ENCODE results near the gene ADGRG1. TPM values are rescaled to one million over a fixed set of nuclear protein-coding genes. Genes with fewer than 3 reads are reported as not detected.

ADGRG1 gene
- total and polyA plus RNA-seq, 5 experiments from 2014 or later = 0.47 to 56.5 (median 1.3) TPM

GRCh38 chr16:57635266-57636097, 7.1 kb downstream of the ADGRG1 start:
- Mint-ChIP-seq H3K27me3 (peaks cover 1 to 17% (median 8%) of the 10 kb centered on the region in 5 donors), H3K4me1 (peaks cover 2 to 13% (median 9%) of the 10 kb centered on the region in 4 donors), H3K4me3 (no peak overlapping the region), H3K36me3 (no peaks in the 10 kb centered on the region), H3K9me3 (no peaks in the 10 kb centered on the region), H3K27ac (peak overlapping the region in 1 of 10 donors; percentile 4)
- POLR2A ChIA-PET = no interaction called here
- DNase-seq (no peak), ATAC-seq (no peak)

DNA sequence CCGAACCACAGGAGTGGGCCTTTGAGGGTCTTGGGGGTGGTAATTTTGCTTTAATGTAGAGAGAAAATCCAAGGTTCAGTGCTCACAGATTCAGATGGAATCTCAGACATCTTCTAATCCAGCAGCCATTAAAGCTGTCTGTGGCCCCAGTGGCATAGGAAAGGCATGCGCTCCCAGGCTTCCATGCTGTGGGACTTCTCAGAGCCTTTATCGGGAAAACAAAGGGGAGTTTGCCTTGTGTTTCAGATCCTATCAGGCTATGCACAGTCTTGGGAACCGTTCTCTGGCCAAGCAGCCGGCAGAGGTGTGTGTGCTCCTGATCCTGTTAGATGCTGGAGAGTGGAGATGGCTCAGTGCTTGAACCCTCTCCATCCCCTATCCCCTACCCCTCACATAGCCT, 7.8 kb downstream of the ADGRG1 start:
- DNase-seq (no peak), ATAC-seq (no peak)
- POLR2A ChIA-PET = no interaction called here
- Mint-ChIP-seq H3K27me3 (peaks cover 0 to 10% (median 5%) of the 10 kb centered on the region in 5 donors), H3K4me1 (peaks cover 0 to 12% (median 5%) of the 10 kb centered on the region in 4 donors), H3K4me3 (no peak overlapping the region), H3K27ac (peak overlapping the region in 3 of 10 donors; percentile 4 to 81 (median 30)), H3K36me3 (no peaks in the 10 kb centered on the region), H3K9me3 (no peaks in the 10 kb centered on the region)

GRCh38 chr16:57637020-57637419, 8.6 kb downstream of the ADGRG1 start:
- H3K4me1 Mint-ChIP-seq = peaks cover 0 to 12% (median 5%) of the 10 kb centered on the region in 4 donors
- POLR2A ChIA-PET = no interaction called here
- H3K36me3 Mint-ChIP-seq = no peaks in the 10 kb centered on the region
- H3K27me3 Mint-ChIP-seq = peaks cover 0 to 10% (median 5%) of the 10 kb centered on the region in 5 donors
- DNase-seq = no peak
- ATAC-seq = no peak
- peak overlapping the region in 3 of 10 donors; percentile 27 to 81 (median 56) for H3K27ac Mint-ChIP-seq
- no peaks in the 10 kb centered on the region for H3K9me3 Mint-ChIP-seq
- H3K4me3 Mint-ChIP-seq = no peak overlapping the region

DNA sequence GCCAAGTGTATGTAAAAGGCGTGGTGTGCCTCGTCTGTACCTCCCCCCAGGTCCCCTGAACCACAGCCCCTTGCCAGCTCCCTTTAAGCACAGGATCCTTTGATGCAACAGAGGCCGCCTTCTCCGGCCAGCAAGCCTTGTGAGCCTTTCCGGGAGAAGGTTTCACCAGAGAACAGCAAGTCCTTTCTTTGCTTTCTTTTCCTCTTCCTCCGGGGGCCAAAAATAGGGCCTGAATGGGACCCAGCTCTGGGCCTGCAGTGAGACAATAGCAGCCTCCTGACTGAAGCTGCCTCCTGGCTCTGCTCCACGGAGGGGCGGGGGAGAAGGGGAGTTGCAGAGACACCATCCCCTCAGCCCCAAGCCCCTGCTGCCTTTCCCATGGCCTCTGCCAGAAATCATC, 9.0 kb downstream of the ADGRG1 start:
- POLR2A ChIA-PET = no interaction called here
- H3K9me3 Mint-ChIP-seq = no peaks in the 10 kb centered on the region
- DNase-seq (no peak), ATAC-seq (no peak)
- H3K27ac Mint-ChIP-seq = peak overlapping the region in 3 of 10 donors; percentile 17 to 81 (median 56)
- peaks cover 0 to 12% (median 5%) of the 10 kb centered on the region in 4 donors for H3K4me1 Mint-ChIP-seq
- H3K36me3 Mint-ChIP-seq = no peaks in the 10 kb centered on the region
- peaks cover 0 to 10% (median 5%) of the 10 kb centered on the region in 5 donors for H3K27me3 Mint-ChIP-seq
- H3K4me3 Mint-ChIP-seq = no peak overlapping the region

DNA sequence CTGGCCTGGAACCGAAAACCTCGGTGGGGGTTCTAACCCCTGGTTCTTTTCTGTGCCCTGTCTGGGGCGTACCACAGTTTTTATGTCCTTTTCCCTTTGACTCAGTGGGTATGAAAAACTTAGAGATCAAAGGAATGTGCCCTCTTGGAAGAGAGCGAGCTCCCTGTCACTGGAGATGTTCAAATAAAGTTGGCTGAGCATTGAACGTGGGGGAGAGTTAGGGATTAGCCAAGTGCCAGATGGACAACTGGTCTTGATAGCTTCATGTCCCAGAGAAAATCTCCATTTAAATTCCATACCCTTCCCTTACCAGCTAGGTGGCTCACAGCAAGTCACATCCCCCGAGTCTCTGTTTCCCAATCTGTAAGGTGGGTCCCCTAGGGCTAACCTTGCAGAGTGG, 9.5 kb downstream of the ADGRG1 start:
- Mint-ChIP-seq H3K4me3 (no peak overlapping the region), H3K4me1 (peaks cover 0 to 14% (median 5%) of the 10 kb centered on the region in 4 donors), H3K27me3 (peaks cover 0 to 10% (median 5%) of the 10 kb centered on the region in 5 donors), H3K27ac (peak overlapping the region in 6 of 10 donors; percentile 16 to 81 (median 50)), H3K9me3 (no peaks in the 10 kb centered on the region), H3K36me3 (no peaks in the 10 kb centered on the region)
- ATAC-seq = no peak
- POLR2A ChIA-PET = interaction anchor here (1.4 kb wide), 1 partner anchor 37 kb away, joined by 3 read pairs; no protein-coding TSS in a partner anchor
- no peak for DNase-seq

GRCh38 chr16:57638381-57638780, 10.0 kb downstream of the ADGRG1 start:
- no peaks in the 10 kb centered on the region for H3K9me3 Mint-ChIP-seq
- H3K36me3 Mint-ChIP-seq = no peaks in the 10 kb centered on the region
- peaks cover 0 to 18% (median 5%) of the 10 kb centered on the region in 4 donors for H3K4me1 Mint-ChIP-seq
- ATAC-seq (no peak), DNase-seq (no peak)
- no peak overlapping the region for H3K4me3 Mint-ChIP-seq
- peaks cover 0 to 10% (median 5%) of the 10 kb centered on the region in 5 donors for H3K27me3 Mint-ChIP-seq
- POLR2A ChIA-PET = interaction anchor here (1.4 kb wide), 1 partner anchor 37 kb away, joined by 3 read pairs; no protein-coding TSS in a partner anchor
- H3K27ac Mint-ChIP-seq = peak overlapping the region in 5 of 10 donors; percentile 27 to 81 (median 68)

- peaks cover 0 to 18% (median 5%) of the 10 kb centered on the region in 4 donors for H3K4me1 Mint-ChIP-seq
- no peaks in the 10 kb centered on the region for H3K36me3 Mint-ChIP-seq
- H3K9me3 Mint-ChIP-seq = no peaks in the 10 kb centered on the region
- DNase-seq (peak; percentile 10 to 77 (median 62)), ATAC-seq (peak; percentile 93)
- H3K27ac Mint-ChIP-seq = peak overlapping the region in 8 of 10 donors; percentile 25 to 90 (median 78)
- peak overlapping the region in 2 of 10 donors; percentile 18 for H3K4me3 Mint-ChIP-seq
- POLR2A ChIA-PET = interaction anchor here (0.9 to 1.4 kb wide), 2 partner anchors 9 to 38 kb away, joined by 3 read pairs; no protein-coding TSS in a partner anchor
- H3K27me3 Mint-ChIP-seq = peaks cover 0 to 10% (median 5%) of the 10 kb centered on the region in 5 donors
Measured at GRCh38 chr16:57639172-57639887, 10.9 kb downstream of the ADGRG1 start.

DNA sequence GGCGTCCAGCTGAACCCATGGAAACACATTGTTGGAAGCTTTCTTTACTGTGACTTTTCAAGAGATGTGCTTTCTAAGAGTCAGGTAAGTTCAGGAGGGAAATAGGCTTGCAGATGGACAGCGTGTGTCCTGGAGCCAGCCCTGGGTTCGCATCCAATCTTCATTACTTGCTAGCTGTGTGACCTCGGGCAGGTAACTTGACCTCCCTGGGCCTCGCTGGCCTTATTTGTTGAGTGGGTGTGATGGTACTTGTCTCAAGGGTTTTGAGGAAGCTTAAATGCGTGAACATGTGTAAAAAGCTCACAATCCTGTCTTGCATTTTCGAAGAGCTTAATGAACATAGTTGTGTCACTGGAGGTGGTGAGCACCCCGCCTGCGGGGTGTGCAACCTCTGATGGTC, 11.8 kb downstream of the ADGRG1 start:
- no peaks in the 10 kb centered on the region for H3K9me3 Mint-ChIP-seq
- H3K36me3 Mint-ChIP-seq = no peaks in the 10 kb centered on the region
- peaks cover 0 to 18% (median 5%) of the 10 kb centered on the region in 4 donors for H3K4me1 Mint-ChIP-seq
- H3K27ac Mint-ChIP-seq = peak overlapping the region in 5 of 10 donors; percentile 66 to 81 (median 73)
- DNase-seq = no peak
- H3K27me3 Mint-ChIP-seq = peaks cover 0 to 10% (median 5%) of the 10 kb centered on the region in 5 donors
- H3K4me3 Mint-ChIP-seq = no peak overlapping the region
- no peak for ATAC-seq
- POLR2A ChIA-PET = interaction anchor here (0.9 kb wide), 1 partner anchor 10 kb away, joined by 3 read pairs; no protein-coding TSS in a partner anchor

- POLR2A ChIA-PET = interaction anchor here (0.9 kb wide), 1 partner anchor 10 kb away, joined by 3 read pairs; no protein-coding TSS in a partner anchor
- H3K9me3 Mint-ChIP-seq = no peaks in the 10 kb centered on the region
- H3K4me3 Mint-ChIP-seq = no peak overlapping the region
- no peak for DNase-seq
- peaks cover 0 to 10% (median 5%) of the 10 kb centered on the region in 5 donors for H3K27me3 Mint-ChIP-seq
- H3K36me3 Mint-ChIP-seq = no peaks in the 10 kb centered on the region
- ATAC-seq = no peak
- peak overlapping the region in 6 of 10 donors; percentile 59 to 81 (median 70) for H3K27ac Mint-ChIP-seq
- peaks cover 0 to 18% (median 5%) of the 10 kb centered on the region in 4 donors for H3K4me1 Mint-ChIP-seq
Measured at GRCh38 chr16:57640612-57641011, 12.2 kb downstream of the ADGRG1 start.

GRCh38 chr16:57642160-57643135, 14.0 kb downstream of the ADGRG1 start:
- Mint-ChIP-seq H3K36me3 (no peaks in the 10 kb centered on the region), H3K27ac (peak overlapping the region in 6 of 10 donors; percentile 15 to 81 (median 56)), H3K27me3 (peaks cover 0 to 1% (median 0%) of the 10 kb centered on the region in 5 donors), H3K9me3 (no peaks in the 10 kb centered on the region), H3K4me3 (no peak overlapping the region), H3K4me1 (peaks cover 4 to 31% (median 14%) of the 10 kb centered on the region in 4 donors)
- ATAC-seq (no peak), DNase-seq (no peak)
- POLR2A ChIA-PET = interaction anchor here (0.6 kb wide), 2 partner anchors 8 to 936 kb away, joined by 3 to 6 read pairs; no protein-coding TSS in a partner anchor

DNA sequence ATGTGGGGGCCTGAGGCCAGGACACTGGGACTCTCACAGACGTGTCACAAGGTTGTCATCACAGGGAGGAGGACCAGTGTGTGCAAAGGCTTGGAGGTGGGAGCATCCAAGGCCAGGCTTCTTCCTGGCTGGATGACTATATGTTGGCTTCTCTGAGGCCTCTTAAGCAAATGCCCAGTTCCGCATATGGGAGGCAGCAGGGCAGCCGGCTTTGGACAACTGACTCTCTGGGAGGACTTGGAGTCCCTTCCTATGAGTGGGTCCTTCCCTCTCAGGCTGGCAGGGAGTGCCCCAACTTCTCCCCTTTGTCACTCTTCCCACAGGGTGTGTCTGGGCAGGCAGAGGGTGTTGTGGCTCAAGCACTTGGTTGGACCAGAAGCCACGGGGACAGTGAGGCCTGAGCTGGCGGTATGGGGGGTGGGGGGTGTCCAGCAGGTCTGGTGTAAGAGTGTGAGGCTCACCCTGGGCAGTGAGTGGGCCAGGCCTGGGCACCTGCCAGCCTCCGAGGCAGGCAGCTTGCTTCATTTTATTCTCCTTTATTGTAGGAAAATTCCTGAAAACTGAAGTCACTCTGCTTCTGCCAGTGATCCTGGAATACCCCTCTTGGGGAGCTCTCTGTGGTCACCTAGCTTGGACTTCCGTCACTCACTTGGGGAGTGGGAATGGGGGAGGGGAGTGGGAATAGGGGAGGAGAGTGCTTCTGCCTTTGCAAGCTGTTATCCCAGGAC, 14.9 kb downstream of the ADGRG1 start:
- no peaks in the 10 kb centered on the region for H3K36me3 Mint-ChIP-seq
- peak overlapping the region in 4 of 10 donors; percentile 16 to 60 (median 44) for H3K27ac Mint-ChIP-seq
- DNase-seq (no peak), ATAC-seq (no peak)
- H3K4me1 Mint-ChIP-seq = peaks cover 9 to 40% (median 23%) of the 10 kb centered on the region in 4 donors
- no peaks in the 10 kb centered on the region for H3K9me3 Mint-ChIP-seq
- H3K27me3 Mint-ChIP-seq = peaks cover 0 to 1% (median 0%) of the 10 kb centered on the region in 5 donors
- POLR2A ChIA-PET = interaction anchor here (0.7 kb wide), 1 partner anchor 392 kb away, joined by 3 read pairs; no protein-coding TSS in a partner anchor
- H3K4me3 Mint-ChIP-seq = no peak overlapping the region

Data from naive thymus-derived CD8-positive, alpha-beta T cell (primary cell).